ENCODE results near the gene PBXIP1. TPM values are rescaled to one million over a fixed set of nuclear protein-coding genes. Genes with fewer than 3 reads are reported as not detected.

Gene PBXIP1
- total RNA-seq, 1 donor from 2014 or later, result 43.5 TPM

- DNase-seq (ENCODE audit: low spot score), result no peak
Observed at GRCh38 chr1:154901591-154901990, 54.3 kb downstream of the PBXIP1 start.

GRCh38 chr1:154899041-154899440, 56.9 kb downstream of the PBXIP1 start:
- DNase-seq (ENCODE audit: low spot score), result no peak

GRCh38 chr1:154896771-154897286, 59.1 kb downstream of the PBXIP1 start:
- no peak for DNase-seq (ENCODE audit: low spot score)

GRCh38 chr1:154895798-154896197, 60.1 kb downstream of the PBXIP1 start:
- no peak for DNase-seq (ENCODE audit: low spot score)

Small RNA genes within 50 kb of the gene (microRNA-seq; reads per million reads assigned to microRNA genes)
- not detected for gene MIR4258 (ENCODE audit: borderline number of aligned reads)

Other genes with a start within 250 kb of the PBXIP1 start
- gene KCNN3, start 85.8 kb downstream of the PBXIP1 start, total RNA-seq, result 0.96 TPM
- gene PMVK, start 19.4 kb downstream of the PBXIP1 start, total RNA-seq, result 31.2 TPM
- 22.2 TPM for gene PYGO2, start 5.7 kb upstream of the PBXIP1 start, total RNA-seq
- 199 TPM for gene SHC1, start 14.6 kb upstream of the PBXIP1 start, total RNA-seq
- gene CKS1B, start 18.6 kb upstream of the PBXIP1 start, total RNA-seq, result 41.2 TPM
- gene FLAD1, start 27.2 kb upstream of the PBXIP1 start, total RNA-seq, result 43.7 TPM
- gene LENEP, start 37.5 kb upstream of the PBXIP1 start, total RNA-seq, result not detected
- gene ZBTB7B, start 46.7 kb upstream of the PBXIP1 start, total RNA-seq, result 80.4 TPM
- gene DCST2, start 77.7 kb upstream of the PBXIP1 start, total RNA-seq, result 0.87 TPM
- not detected for gene DCST1, start 77.7 kb upstream of the PBXIP1 start, total RNA-seq
- gene ADAM15, start 95.2 kb upstream of the PBXIP1 start, total RNA-seq, result 176 TPM
- gene EFNA4, start 107.6 kb upstream of the PBXIP1 start, total RNA-seq, result 3.1 TPM
- gene EFNA3, start 122.7 kb upstream of the PBXIP1 start, total RNA-seq, result 0.58 TPM
- 17.8 TPM for gene EFNA1, start 171.8 kb upstream of the PBXIP1 start, total RNA-seq
- 30.2 TPM for gene SLC50A1, start 179.8 kb upstream of the PBXIP1 start, total RNA-seq
- gene DPM3, start 184.4 kb upstream of the PBXIP1 start, total RNA-seq, result 76.2 TPM
- gene KRTCAP2, start 217.2 kb upstream of the PBXIP1 start, total RNA-seq, result 155 TPM
- 0.22 TPM for gene TRIM46, start 217.8 kb upstream of the PBXIP1 start, total RNA-seq

All from mesenteric fat pad (tissue), 1 donor.